GM19324 (cell line): Measurements from ENCODE around the gene KCNJ6.
"Not testable (repeated sequence)": the region's sequence is repeated elsewhere in the genome, so short reads cannot be mapped to it uniquely, and the experiment has no call there.

Source experiments
- ATAC-seq: cut with Tn5 transposase; IDR thresholded peaks from one replicate; pipeline ENCODE4 v1.9.1; 2021; ENCODE audit warnings: mild to moderate bottlenecking, moderate library complexity; ENCODE audit not compliant: unreplicated experiment, low FRiP score

Gene KCNJ6

GRCh38 chr21:37748351-37748750 is 167.9 kb downstream of the KCNJ6 start:
- ATAC-seq, result no peak

- no peak for ATAC-seq
These were observed 169.4 kb downstream of the KCNJ6 start for GRCh38 chr21:37746849-37747248.

GRCh38 chr21:37744551-37744950 is 171.7 kb downstream of the KCNJ6 start:
- no peak for ATAC-seq

GRCh38 chr21:37742532-37742931 is 173.7 kb downstream of the KCNJ6 start:
- ATAC-seq, result no peak

- peak; percentile 44 for ATAC-seq
These were observed 174.1 kb downstream of the KCNJ6 start for GRCh38 chr21:37742115-37742514.

- no peak for ATAC-seq
These were observed 178.3 kb downstream of the KCNJ6 start for GRCh38 chr21:37737996-37738395.

GRCh38 chr21:37737507-37737906 is 178.8 kb downstream of the KCNJ6 start:
- no peak for ATAC-seq

GRCh38 chr21:37734846-37735245 is 181.4 kb downstream of the KCNJ6 start:
- ATAC-seq, result no peak

GRCh38 chr21:37732927-37733326 is 183.3 kb downstream of the KCNJ6 start:
- ATAC-seq, result no peak

GRCh38 chr21:37724201-37724600 is 192.1 kb downstream of the KCNJ6 start:
- ATAC-seq, result no peak

- no peak for ATAC-seq
These were observed 198.7 kb downstream of the KCNJ6 start for GRCh38 chr21:37717534-37717933.

GRCh38 chr21:37712569-37712934 is 203.7 kb downstream of the KCNJ6 start:
- ATAC-seq, result not testable (repeated sequence)

GRCh38 chr21:37711836-37712568 is 204.3 kb downstream of the KCNJ6 start:
- peak; percentile 53 for ATAC-seq

GRCh38 chr21:37711286-37711829 is 204.9 kb downstream of the KCNJ6 start:
- ATAC-seq, result no peak

GRCh38 chr21:37710546-37711285 is 205.5 kb downstream of the KCNJ6 start:
- ATAC-seq, result no peak

GRCh38 chr21:37704751-37705150 is 211.5 kb downstream of the KCNJ6 start:
- ATAC-seq, result no peak

GRCh38 chr21:37702241-37702640 is 214.0 kb downstream of the KCNJ6 start:
- no peak for ATAC-seq

GRCh38 chr21:37700641-37701202 is 215.5 kb downstream of the KCNJ6 start:
- ATAC-seq, result peak; percentile 73

GRCh38 chr21:37699024-37699775 is 217.1 kb downstream of the KCNJ6 start:
- ATAC-seq, result no peak

- no peak for ATAC-seq
These were observed 219.3 kb downstream of the KCNJ6 start for GRCh38 chr21:37696936-37697335.

- ATAC-seq, result no peak
These were observed 221.1 kb downstream of the KCNJ6 start for GRCh38 chr21:37695111-37695510.
